GM19328 (cell line): ENCODE results near the gene AWAT1.
"Not testable (repeated sequence)": the region's sequence is repeated elsewhere in the genome, so short reads cannot be mapped to it uniquely, and the experiment has no call there.

Source experiments
- ATAC-seq: cut with Tn5 transposase; IDR thresholded peaks from one replicate; pipeline ENCODE4 v1.9.1; 2021; ENCODE audit warnings: mild to moderate bottlenecking, moderate library complexity; ENCODE audit not compliant: unreplicated experiment

The AWAT1 gene

DNA sequence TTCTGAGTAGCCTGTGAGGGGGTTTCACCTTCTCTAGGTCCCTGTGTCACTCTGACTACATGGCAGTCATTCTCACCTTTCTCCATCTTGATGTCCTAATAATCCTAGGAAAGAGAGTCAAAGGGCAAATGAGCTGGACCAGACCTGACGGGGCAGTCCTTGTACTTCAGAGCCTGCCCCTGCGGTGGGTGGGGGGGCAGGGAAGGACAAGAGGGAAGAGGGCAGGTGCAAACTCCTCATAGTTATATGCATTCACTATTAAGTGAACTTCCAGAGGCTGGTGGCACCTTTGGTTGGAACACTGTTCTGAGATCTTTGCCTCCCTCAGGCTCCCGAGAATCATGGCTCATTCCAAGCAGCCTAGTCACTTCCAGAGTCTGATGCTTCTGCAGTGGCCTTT is at the start of gene AWAT1:
AWAT1 (plus strand) TSS at position 301 of the 400 bp plus-strand sequence; CDS start at position 342, 41 bp downstream.
- no peak for ATAC-seq

- no peak for ATAC-seq
Observed at GRCh38 chrX:70190225-70190624, 44.2 kb upstream of the AWAT1 start.

DNA sequence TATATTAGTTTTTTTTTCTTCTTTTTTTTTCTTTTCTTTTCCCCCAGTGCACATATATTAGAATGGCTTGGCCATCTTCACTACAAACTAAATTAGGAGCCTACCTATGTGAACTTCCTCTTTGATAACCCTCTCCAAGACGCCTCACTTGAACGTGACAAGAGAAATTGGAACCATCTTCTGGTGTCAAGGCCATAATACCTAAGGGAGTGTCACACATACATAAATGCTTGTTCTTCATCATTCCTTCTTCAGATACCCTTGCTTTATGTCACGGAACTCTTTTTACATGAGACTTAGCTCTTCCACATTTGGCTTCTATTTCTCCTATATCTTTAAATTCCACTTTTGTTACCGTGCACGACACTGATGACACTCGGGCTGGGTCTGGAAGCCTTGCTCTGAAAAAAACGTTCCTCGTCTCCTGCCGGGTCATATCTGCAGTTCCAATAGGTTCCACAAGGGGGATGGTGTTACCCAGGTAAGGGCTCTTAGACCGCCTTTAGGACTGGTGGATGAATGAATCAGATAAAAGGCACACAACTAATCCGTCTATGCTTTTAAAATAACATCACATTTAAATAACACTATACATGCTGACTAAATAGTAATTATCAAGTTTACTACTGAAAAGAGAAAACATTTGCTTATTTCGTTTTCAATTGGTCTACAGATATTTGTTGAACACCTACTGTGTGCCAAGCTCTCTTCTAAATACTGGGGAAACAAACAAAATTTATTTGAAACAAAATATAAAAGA is 37.3 kb upstream of the AWAT1 start:
- ATAC-seq = peak; percentile 87

GRCh38 chrX:70201732-70202131 is 32.7 kb upstream of the AWAT1 start:
- no peak for ATAC-seq

DNA sequence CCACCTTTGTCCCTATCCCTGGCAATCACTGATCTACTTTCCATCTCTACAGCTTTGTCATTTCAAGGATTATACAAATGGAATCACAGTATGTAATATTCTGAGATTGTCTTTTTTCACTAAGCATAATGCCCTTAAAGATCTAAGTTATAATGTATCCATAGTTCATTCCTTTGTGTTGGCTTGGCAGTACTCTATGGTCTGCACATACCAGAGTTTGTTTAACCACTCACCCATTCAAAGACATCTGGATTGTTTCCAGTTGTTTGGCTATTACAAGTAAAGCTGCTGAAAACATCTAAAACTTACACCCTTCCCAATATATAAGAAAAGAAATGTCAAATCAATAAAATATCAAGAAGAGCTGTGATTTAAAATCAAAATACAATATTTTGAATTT is 26.0 kb upstream of the AWAT1 start:
- no peak for ATAC-seq

- not testable (repeated sequence) for ATAC-seq
Observed at GRCh38 chrX:70209570-70209969, 24.9 kb upstream of the AWAT1 start.

GRCh38 chrX:70219938-70220764 is 14.3 kb upstream of the AWAT1 start:
- no peak for ATAC-seq

GRCh38 chrX:70226048-70226447 is 8.4 kb upstream of the AWAT1 start:
- ATAC-seq = no peak

- no peak for ATAC-seq
Observed at GRCh38 chrX:70226687-70227086, 7.8 kb upstream of the AWAT1 start.

DNA sequence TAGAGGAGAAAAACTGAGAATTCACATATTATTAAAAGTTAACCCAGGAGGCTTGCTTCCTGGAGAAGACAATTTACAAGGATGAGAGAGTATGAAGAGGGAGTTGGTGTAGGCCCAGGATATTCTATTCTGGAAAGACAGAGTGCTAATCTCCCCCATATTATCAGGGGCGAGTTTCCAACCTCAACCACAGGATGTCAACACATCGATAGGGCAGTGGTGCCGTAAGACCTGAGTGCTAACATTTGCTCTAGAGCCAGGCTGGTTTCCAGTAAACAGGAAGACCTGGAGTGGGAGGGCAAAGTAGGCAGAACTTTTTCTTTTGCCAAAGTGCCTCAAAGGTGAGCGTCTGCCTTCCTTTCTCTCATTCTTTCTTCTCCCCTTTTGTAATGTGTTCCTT is 2.8 kb upstream of the AWAT1 start:
- no peak for ATAC-seq

DNA sequence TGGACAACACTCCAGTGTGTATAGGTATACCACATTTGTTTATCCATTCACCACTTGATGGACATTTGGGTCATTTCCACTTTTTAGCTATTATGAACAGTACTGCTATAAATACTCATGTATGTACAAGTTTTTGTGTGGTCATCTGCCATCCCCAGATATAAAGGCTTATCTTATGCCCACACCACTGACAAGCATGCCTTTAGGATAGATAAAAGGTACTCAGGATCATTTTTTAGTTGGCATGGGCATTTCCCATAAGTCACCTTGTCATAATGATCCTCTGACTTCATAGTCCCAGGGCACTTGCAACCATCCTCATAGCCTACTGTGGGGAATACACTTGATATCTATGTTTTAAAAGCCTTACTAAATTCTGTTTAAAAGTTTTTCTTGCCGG is 6.3 kb downstream of the AWAT1 start:
- ATAC-seq = no peak

DNA sequence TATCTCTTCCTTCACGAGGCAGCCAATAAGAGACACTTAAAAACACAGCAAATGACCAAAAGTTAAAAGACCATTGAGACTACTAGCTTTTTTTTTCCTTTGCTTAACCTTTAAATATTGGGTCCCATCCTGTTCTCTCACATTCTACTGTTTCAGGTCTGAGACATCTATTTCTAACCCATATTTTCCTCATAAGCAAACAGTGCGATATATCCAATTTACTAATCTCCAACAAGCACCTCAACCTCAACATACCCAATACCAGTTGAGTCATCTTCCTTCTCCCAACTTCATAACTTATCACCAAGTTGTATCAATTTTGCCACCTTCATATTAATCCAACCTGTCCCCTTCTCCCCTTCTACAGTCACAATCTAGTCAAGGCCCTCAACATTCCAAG is 7.0 kb downstream of the AWAT1 start:
- ATAC-seq = no peak

- ATAC-seq = not testable (repeated sequence)
Observed at GRCh38 chrX:70243601-70244000, 9.1 kb downstream of the AWAT1 start.

DNA sequence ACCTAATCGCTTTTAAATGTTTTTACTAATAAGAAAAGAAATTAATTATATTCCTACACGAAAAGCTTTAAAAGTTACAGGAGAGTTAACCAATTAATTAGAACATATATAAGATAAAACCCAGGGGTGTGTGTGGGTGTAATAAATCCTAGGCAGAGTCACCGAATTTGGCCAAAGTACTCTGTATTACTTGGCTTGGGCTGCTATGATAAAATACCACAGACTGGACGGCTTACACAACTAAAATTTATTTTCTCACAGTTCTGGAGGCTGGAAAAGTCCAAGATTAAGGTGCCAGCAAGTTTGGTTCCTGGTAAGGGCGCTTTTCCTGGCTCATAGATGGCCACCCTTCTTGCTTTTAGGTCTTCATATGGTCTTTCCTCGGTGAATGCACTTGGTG is 10.4 kb downstream of the AWAT1 start:
- no peak for ATAC-seq

DNA sequence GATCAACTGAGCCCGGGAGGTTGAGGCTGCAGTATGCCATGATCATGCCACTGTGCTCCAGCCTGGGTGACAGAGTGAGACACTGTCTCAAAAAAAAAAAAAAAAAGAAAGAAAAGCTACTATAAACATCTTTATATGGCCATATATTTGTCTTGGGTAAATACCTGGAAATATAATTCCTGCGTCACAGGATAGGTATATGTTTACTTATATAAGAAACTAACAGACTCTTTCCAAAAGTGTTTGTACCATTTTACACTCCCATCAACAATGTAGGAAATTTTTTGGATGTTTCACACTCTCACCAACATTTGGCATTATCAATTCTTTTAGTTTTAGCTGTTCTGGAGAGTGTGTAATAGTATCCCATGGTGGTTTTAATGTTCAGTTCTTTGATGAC is 12.8 kb downstream of the AWAT1 start:
- no peak for ATAC-seq

- ATAC-seq = no peak
Observed at GRCh38 chrX:70252491-70252890, 18.0 kb downstream of the AWAT1 start.

GRCh38 chrX:70253377-70254062 is 19.1 kb downstream of the AWAT1 start:
- ATAC-seq = no peak

DNA sequence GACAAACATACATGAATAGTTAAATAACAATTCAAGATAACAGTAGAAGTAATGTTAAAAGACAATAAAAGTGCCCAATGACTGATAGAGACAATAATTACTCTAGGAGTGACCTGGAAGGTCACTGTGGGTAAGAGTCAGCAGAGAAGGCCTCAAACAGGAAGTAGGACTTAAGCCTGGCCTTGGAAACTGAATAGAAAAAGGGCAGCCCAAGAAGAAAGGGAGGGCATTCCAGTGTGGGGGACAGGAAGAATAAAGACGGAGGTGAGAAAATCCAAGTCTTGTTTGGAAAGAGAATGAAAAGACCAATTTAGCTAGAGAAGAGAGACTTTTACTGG is 19.6 kb downstream of the AWAT1 start:
- no peak for ATAC-seq

- ATAC-seq = no peak
Observed at GRCh38 chrX:70254909-70255308, 20.5 kb downstream of the AWAT1 start.

- ATAC-seq = no peak
Observed at GRCh38 chrX:70255452-70255851, 21.0 kb downstream of the AWAT1 start.

- ATAC-seq = no peak
Observed at GRCh38 chrX:70257423-70258288, 23.2 kb downstream of the AWAT1 start.
